ENCODE results near the gene RASGRF2. TPM values are rescaled to one million over a fixed set of nuclear protein-coding genes. Genes with fewer than 3 reads are reported as not detected.

The RASGRF2 gene
- total and polyA plus RNA-seq, 10 donors: 0.74 to 13.9 (median 8.8) TPM

DNA sequence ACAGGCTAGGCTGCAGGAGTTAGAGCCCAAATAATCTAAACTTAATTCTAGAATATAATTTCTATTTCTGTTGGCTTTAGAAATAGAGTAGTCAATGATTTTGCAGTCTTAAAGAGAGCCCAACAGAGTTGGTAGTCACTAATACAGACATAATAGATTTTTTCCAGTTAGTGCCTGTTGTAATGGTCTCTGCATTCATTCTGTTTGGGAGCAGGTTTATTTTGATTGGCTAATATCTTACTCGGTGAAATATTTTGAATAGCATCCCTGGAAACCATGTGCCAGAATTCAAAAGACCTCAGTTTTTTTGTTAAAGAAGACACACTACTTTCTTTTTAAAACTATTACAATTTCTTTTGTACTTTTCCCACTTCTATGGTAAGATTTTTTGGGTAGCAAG, 107.2 kb downstream of the RASGRF2 start:
- H3K4me1 ChIP-seq: no peaks in the 10 kb centered on the region
- no peak overlapping the region for H3K27ac ChIP-seq
- H3K27me3 ChIP-seq (replicated peaks in 1 of 7): no peaks in the 10 kb centered on the region
- H3K4me3 ChIP-seq: no peak overlapping the region
- no peak for DNase-seq
- intact Hi-C loops (cut with DNase I; ENCODE audit: low total_unique reads): no loop called here
- peaks cover 0 to 4% (median 0%) of the 10 kb centered on the region in 6 donors for H3K36me3 ChIP-seq
- H3K9me3 ChIP-seq: peaks cover 0 to 3% (median 0%) of the 10 kb centered on the region in 8 donors
- TF ChIP-seq POLR2A (IDR thresholded peaks at IDR 0.05): no peak
- TF ChIP-seq, protein P1, sequence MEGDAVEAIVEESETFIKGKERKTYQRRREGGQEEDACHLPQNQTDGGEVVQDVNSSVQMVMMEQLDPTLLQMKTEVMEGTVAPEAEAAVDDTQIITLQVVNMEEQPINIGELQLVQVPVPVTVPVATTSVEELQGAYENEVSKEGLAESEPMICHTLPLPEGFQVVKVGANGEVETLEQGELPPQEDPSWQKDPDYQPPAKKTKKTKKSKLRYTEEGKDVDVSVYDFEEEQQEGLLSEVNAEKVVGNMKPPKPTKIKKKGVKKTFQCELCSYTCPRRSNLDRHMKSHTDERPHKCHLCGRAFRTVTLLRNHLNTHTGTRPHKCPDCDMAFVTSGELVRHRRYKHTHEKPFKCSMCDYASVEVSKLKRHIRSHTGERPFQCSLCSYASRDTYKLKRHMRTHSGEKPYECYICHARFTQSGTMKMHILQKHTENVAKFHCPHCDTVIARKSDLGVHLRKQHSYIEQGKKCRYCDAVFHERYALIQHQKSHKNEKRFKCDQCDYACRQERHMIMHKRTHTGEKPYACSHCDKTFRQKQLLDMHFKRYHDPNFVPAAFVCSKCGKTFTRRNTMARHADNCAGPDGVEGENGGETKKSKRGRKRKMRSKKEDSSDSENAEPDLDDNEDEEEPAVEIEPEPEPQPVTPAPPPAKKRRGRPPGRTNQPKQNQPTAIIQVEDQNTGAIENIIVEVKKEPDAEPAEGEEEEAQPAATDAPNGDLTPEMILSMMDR (IDR thresholded peaks at IDR 0.05 in 8 of 11, conservative IDR thresholded peaks at IDR 0.05 in 3 of 11): no peak
- no peak for TF ChIP-seq POLR2AphosphoS5 (IDR thresholded peaks at IDR 0.05)
- WGBS, 5 donors: 84 to 97% (median 91%) methylated on average over 1 of the region's 1 CpG

DNA sequence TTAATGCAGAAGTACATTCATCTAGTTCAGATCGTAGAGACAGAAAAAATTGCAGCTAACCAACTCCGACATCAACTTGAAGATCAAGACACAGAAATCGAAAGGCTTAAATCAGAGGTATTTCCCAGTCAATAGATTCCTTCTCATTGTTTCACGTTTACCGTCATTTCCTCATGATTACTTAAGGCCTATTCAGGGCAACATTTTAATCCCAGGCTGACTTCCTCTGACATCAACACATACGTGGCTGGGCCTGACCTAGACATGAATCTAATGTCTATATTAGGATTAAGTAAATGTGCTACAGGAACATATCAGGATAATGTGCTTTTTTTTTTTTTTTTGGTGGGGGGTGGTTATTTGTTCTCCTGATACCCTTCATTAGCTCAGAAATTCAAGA, 107.9 kb downstream of the RASGRF2 start:
- Histone ChIP-seq H3K27ac (no peak overlapping the region), H3K9me3 (peaks cover 0 to 3% (median 0%) of the 10 kb centered on the region in 8 donors), H3K36me3 (peaks cover 0 to 7% (median 0%) of the 10 kb centered on the region in 6 donors), H3K27me3 (replicated peaks in 1 of 7) (no peaks in the 10 kb centered on the region), H3K4me1 (no peaks in the 10 kb centered on the region), H3K4me3 (no peak overlapping the region)
- intact Hi-C loops (cut with DNase I; ENCODE audit: low total_unique reads): no loop called here
- no peak for DNase-seq
- WGBS, 5 donors: 72 to 84% (median 77%) methylated on average over 6 of the region's 6 CpGs
- TF ChIP-seq POLR2A (IDR thresholded peaks at IDR 0.05): no peak
- TF ChIP-seq POLR2AphosphoS5 (IDR thresholded peaks at IDR 0.05): no peak
- TF ChIP-seq, protein P1 (IDR thresholded peaks at IDR 0.05 in 8 of 11, conservative IDR thresholded peaks at IDR 0.05 in 3 of 11): no peak

DNA sequence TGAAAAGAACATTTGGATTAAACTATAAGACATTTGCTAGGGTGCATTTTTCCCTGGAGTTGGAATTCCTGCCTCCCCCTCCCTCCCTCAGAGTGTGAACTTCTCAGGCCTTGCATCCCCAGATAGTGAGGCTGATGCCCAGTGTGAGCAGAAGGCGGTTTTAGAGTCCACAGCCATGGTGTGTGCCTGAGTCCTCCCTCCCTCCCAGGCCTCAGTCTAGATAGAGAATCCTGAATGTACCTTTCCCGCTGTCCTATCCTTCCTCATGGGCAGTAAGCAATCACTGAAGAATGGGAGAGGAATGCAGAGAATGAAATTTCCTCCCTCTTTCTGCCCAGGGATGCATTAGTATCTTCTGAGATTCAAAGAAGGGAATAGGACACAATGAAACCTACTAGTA, 108.5 kb downstream of the RASGRF2 start:
- no peak for DNase-seq
- 86 to 95% (median 89%) methylated on average over 2 of the region's 2 CpGs for WGBS, 5 donors

DNA sequence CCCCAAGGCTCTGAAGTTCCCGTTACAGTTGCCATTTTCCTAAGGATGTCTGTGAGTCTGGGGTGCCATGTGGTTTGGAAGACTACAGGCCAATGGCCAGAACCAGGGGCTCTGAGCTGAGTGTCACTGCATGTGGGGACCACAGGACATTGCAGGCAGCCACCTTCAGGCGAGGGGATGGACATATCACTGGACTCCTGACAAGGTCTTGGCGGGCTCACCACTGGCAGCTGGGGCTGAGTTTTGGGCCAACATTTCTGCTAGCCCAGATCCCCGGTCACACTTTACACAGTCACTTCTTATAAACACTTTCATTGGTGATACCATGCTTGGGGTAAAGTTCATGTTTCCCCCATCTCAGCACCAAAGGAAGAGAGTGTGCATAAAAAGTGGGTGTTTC, 109.8 kb downstream of the RASGRF2 start:
- Histone ChIP-seq H3K4me1 (no peaks in the 10 kb centered on the region), H3K27me3 (replicated peaks in 1 of 7) (no peaks in the 10 kb centered on the region), H3K36me3 (peaks cover 0 to 10% (median 0%) of the 10 kb centered on the region in 6 donors), H3K9me3 (no peaks in the 10 kb centered on the region), H3K27ac (no peak overlapping the region), H3K4me3 (no peak overlapping the region)
- WGBS, 5 donors: 89 to 97% (median 92%) methylated on average over 4 of the region's 4 CpGs
- intact Hi-C loops (cut with DNase I; ENCODE audit: low total_unique reads): no loop called here
- TF ChIP-seq, protein P1 (IDR thresholded peaks at IDR 0.05 in 8 of 11, conservative IDR thresholded peaks at IDR 0.05 in 3 of 11): no peak
- TF ChIP-seq POLR2A (IDR thresholded peaks at IDR 0.05) (no peak), POLR2AphosphoS5 (IDR thresholded peaks at IDR 0.05) (no peak)
- DNase-seq: no peak

More for the DNA sequence above, 108.5 kb downstream of the RASGRF2 start:
- TF ChIP-seq, protein P1 (IDR thresholded peaks at IDR 0.05 in 8 of 11, conservative IDR thresholded peaks at IDR 0.05 in 3 of 11): no peak
- no peaks in the 10 kb centered on the region for H3K27me3 ChIP-seq (replicated peaks in 1 of 7)
- H3K9me3 ChIP-seq: peaks cover 0 to 3% (median 0%) of the 10 kb centered on the region in 8 donors
- peaks cover 0 to 10% (median 0%) of the 10 kb centered on the region in 6 donors for H3K36me3 ChIP-seq
- no peaks in the 10 kb centered on the region for H3K4me1 ChIP-seq
- intact Hi-C loops (cut with DNase I; ENCODE audit: low total_unique reads): no loop called here
- H3K27ac ChIP-seq: no peak overlapping the region
- H3K4me3 ChIP-seq: no peak overlapping the region

All from spleen (tissue), 11 donors.